ENCODE data around the gene PRKG2.

PRKG2 gene

GRCh38 chr4:81218206-81218605 is 3.2 kb upstream of the PRKG2 start:
- DNase-seq (ENCODE audit: low read depth in 2 of 2), result no peak

- no peak for DNase-seq (ENCODE audit: low read depth in 2 of 2)
Observed at GRCh38 chr4:81217779-81218178, 2.8 kb upstream of the PRKG2 start.

- no peak for DNase-seq (ENCODE audit: low read depth in 2 of 2)
Observed at GRCh38 chr4:81215931-81216330, 909 bp upstream of the PRKG2 start.

GRCh38 chr4:81214144-81214880 is 710 bp downstream of the PRKG2 start:
- DNase-seq (ENCODE audit: low read depth in 2 of 2), result no peak

GRCh38 chr4:81213671-81214070 is 1.4 kb downstream of the PRKG2 start:
- DNase-seq (ENCODE audit: low read depth in 2 of 2), result no peak

- no peak for DNase-seq (ENCODE audit: low read depth in 2 of 2)
Observed at GRCh38 chr4:81211956-81212355, 3.1 kb downstream of the PRKG2 start.

- DNase-seq (ENCODE audit: low read depth in 2 of 2), result no peak
Observed at GRCh38 chr4:81207828-81208227, 7.2 kb downstream of the PRKG2 start.

GRCh38 chr4:81205302-81205701 is 9.7 kb downstream of the PRKG2 start:
- no peak for DNase-seq (ENCODE audit: low read depth in 2 of 2)

- no peak for DNase-seq (ENCODE audit: low read depth in 2 of 2)
Observed at GRCh38 chr4:81204571-81204970, 10.5 kb downstream of the PRKG2 start.

GRCh38 chr4:81199831-81200230 is 15.2 kb downstream of the PRKG2 start:
- DNase-seq (ENCODE audit: low read depth in 2 of 2), result no peak

- DNase-seq (ENCODE audit: low read depth in 2 of 2), result no peak
Observed at GRCh38 chr4:81198609-81199008, 16.4 kb downstream of the PRKG2 start.

- DNase-seq (ENCODE audit: low read depth in 2 of 2), result no peak
Observed at GRCh38 chr4:81197864-81198524, 17.0 kb downstream of the PRKG2 start.

GRCh38 chr4:81196126-81196650 is 18.8 kb downstream of the PRKG2 start:
- DNase-seq (ENCODE audit: low read depth in 2 of 2), result no peak

GRCh38 chr4:81195475-81195874 is 19.5 kb downstream of the PRKG2 start:
- no peak for DNase-seq (ENCODE audit: low read depth in 2 of 2)

- no peak for DNase-seq (ENCODE audit: low read depth in 2 of 2)
Observed at GRCh38 chr4:81194286-81194685, 20.7 kb downstream of the PRKG2 start.

- no peak for DNase-seq (ENCODE audit: low read depth in 2 of 2)
Observed at GRCh38 chr4:81180916-81181315, 34.1 kb downstream of the PRKG2 start.

GRCh38 chr4:81179326-81179725 is 35.7 kb downstream of the PRKG2 start:
- no peak for DNase-seq (ENCODE audit: low read depth in 2 of 2)

- DNase-seq (ENCODE audit: low read depth in 2 of 2), result no peak
Observed at GRCh38 chr4:81173213-81173612, 41.8 kb downstream of the PRKG2 start.

GRCh38 chr4:81166458-81167160 is 48.4 kb downstream of the PRKG2 start:
- no peak for DNase-seq (ENCODE audit: low read depth in 2 of 2)

- DNase-seq (ENCODE audit: low read depth in 2 of 2), result no peak
Observed at GRCh38 chr4:81165861-81166430, 49.1 kb downstream of the PRKG2 start.

- DNase-seq (ENCODE audit: low read depth in 2 of 2), result peak in 1 of 2 donors; percentile 2
Observed at GRCh38 chr4:81164623-81165416, 50.2 kb downstream of the PRKG2 start.

All from stimulated activated CD4-positive, alpha-beta T cell treated with anti-CD3 and anti-CD28 coated beads, Interleukin-15, amount 100 ng/mL, for 48 hours (primary cell).